Ishikawa (cell line): Measurements from ENCODE around the gene ZDHHC1.

ENCODE experiments used
- CEBPB ChIP-seq: IDR thresholded peaks from 2 replicates; pipeline ENCODE4 v1.6.1; 2012
- CREB1 ChIP-seq: IDR thresholded peaks from 2 replicates; pipeline ENCODE4 v1.6.1; 2012; ENCODE audit warnings: low read depth
- EGR1 ChIP-seq: IDR thresholded peaks from 2 replicates; pipeline ENCODE4 v1.6.1; 2012
- EP300 ChIP-seq: IDR thresholded peaks from 2 replicates; pipeline ENCODE4 v1.6.1; 2012; ENCODE audit warnings: borderline replicate concordance
- FOXM1 ChIP-seq: IDR thresholded peaks from 2 replicates; pipeline ENCODE4 v1.6.1; 2012; ENCODE audit warnings: low read depth, borderline replicate concordance
- MAX ChIP-seq: IDR thresholded peaks from 2 replicates; pipeline ENCODE4 v1.6.1; 2012
- NFIC ChIP-seq: IDR thresholded peaks from 2 replicates; pipeline ENCODE4 v1.6.1; 2012
- RAD21 ChIP-seq: IDR thresholded peaks from 2 replicates; pipeline ENCODE4 v1.6.1; 2012; ENCODE audit warnings: low read depth
- REST ChIP-seq: IDR thresholded peaks from 2 replicates; pipeline ENCODE4 v1.6.1; 2012; ENCODE audit warnings: low read depth, mild to moderate bottlenecking
- TAF1 ChIP-seq: IDR thresholded peaks from 2 replicates; pipeline ENCODE4 v1.6.1; 2012; ENCODE audit warnings: low read depth, mild to moderate bottlenecking
- TCF12 ChIP-seq: IDR thresholded peaks from 2 replicates; pipeline ENCODE4 v1.6.1; 2012; ENCODE audit warnings: low read depth
- TEAD4 ChIP-seq: IDR thresholded peaks from 2 replicates; pipeline ENCODE4 v1.6.1; 2012
- YY1 ChIP-seq: IDR thresholded peaks from 2 replicates; pipeline ENCODE4 v1.6.1; 2012; ENCODE audit warnings: low read depth
- ZBTB7A ChIP-seq: IDR thresholded peaks from 2 replicates; pipeline ENCODE4 v1.6.1; 2012; ENCODE audit warnings: low read depth
- TF ChIP-seq, protein P1 (sequence below): IDR thresholded peaks from 2 replicates; pipeline ENCODE4 v1.6.1; 2012

The ZDHHC1 gene

GRCh38 chr16:67419931-67420330 lies 3.7 kb upstream of the ZDHHC1 start:
- TF ChIP-seq YY1 (no peak), TEAD4 (no peak), FOXM1 (no peak)

DNA sequence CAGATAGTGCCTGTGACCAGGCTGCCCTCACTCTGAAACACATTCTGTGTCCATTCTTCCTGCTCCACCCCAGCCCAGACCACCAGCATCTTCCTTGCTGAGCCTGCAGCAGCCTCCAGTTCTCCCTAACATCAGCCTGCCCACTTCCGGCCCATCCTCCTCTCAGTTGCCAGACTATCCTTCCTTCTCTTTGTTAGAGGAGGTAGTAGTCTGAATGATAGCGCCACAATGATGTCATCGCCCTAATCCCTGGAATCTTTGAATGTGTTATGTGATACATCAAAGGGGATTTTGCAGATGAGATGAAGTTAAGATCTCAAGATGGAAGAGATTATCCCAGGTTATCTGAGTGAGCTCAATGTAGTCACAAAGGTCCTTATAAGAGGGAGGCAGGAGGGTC lies 3.2 kb upstream of the ZDHHC1 start:
- TF ChIP-seq CEBPB = no peak

DNA sequence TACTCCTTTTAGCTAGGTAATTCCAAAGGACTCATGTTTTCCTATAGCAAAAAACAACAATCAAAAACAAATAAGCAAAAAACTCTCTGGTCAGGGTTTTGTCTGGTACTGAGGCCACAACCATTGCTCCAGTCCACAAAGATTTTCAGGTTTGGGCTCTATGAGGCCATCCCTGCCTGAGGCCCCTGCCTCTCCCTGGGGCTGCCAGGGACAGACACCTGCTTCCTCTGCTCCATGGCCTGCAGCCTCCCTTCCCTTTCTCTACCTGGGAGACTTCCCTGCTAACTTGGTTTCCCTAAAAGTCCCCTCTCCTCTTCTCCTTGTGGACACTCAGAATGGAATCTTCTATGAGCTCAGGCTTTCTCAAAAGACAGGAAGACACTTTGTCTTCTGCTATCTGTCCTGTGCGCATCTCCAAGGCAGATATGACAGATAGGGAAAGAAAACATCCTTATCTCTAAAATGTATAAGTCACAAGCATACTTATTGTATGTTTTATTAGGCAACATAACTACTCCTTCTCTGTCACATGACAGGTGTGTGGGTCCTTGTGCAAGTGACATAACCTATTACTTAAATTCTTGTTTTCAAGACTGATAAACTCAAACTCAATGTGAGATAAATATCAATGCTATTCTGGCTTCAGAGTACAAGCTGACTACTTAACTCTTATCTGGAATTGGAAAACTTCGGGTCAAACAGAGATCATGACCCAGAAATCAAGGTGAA lies 1.2 kb upstream of the ZDHHC1 start:
- no peak for TF ChIP-seq ZBTB7A
- TF ChIP-seq TEAD4 = no peak
- TF ChIP-seq CEBPB = no peak
- no peak for TF ChIP-seq MAX
- no peak for TF ChIP-seq TAF1
- TF ChIP-seq, protein P1, sequence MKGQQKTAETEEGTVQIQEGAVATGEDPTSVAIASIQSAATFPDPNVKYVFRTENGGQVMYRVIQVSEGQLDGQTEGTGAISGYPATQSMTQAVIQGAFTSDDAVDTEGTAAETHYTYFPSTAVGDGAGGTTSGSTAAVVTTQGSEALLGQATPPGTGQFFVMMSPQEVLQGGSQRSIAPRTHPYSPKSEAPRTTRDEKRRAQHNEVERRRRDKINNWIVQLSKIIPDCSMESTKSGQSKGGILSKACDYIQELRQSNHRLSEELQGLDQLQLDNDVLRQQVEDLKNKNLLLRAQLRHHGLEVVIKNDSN = no peak
- no peak for TF ChIP-seq NFIC
- no peak for TF ChIP-seq RAD21
- no peak for TF ChIP-seq EP300
- no peak for TF ChIP-seq EGR1
- no peak for TF ChIP-seq YY1
- TF ChIP-seq FOXM1 = no peak
- TF ChIP-seq REST = no peak
- TF ChIP-seq TCF12 = no peak
- no peak for TF ChIP-seq CREB1

GRCh38 chr16:67413978-67414911 lies 2.0 kb downstream of the ZDHHC1 start:
- no peak for TF ChIP-seq CEBPB
- no peak for TF ChIP-seq EP300
- TF ChIP-seq FOXM1 = no peak
- no peak for TF ChIP-seq TCF12
- TF ChIP-seq NFIC = no peak
- TF ChIP-seq, protein P1 = no peak
- no peak for TF ChIP-seq MAX
- no peak for TF ChIP-seq YY1
- TF ChIP-seq CREB1 = no peak
- TF ChIP-seq TEAD4 = no peak
- TF ChIP-seq TAF1 = no peak
- TF ChIP-seq ZBTB7A = no peak
- no peak for TF ChIP-seq REST
- no peak for TF ChIP-seq RAD21
- TF ChIP-seq EGR1 = no peak

- no peak for TF ChIP-seq TAF1
- TF ChIP-seq, protein P1 = no peak
- no peak for TF ChIP-seq RAD21
- no peak for TF ChIP-seq EGR1
- no peak for TF ChIP-seq YY1
- TF ChIP-seq MAX = no peak
- TF ChIP-seq EP300 = no peak
- no peak for TF ChIP-seq CREB1
- TF ChIP-seq CEBPB = no peak
- TF ChIP-seq FOXM1 = no peak
- no peak for TF ChIP-seq REST
These were observed 4.0 kb downstream of the ZDHHC1 start for GRCh38 chr16:67412294-67412693.
